ENCODE measurements around the gene GSTK1. TPM values are rescaled to one million over a fixed set of nuclear protein-coding genes. Genes with fewer than 3 reads are reported as not detected.
A peak's percentile ranks its signal among the peaks of the same experiment; 100 is the strongest.

The GSTK1 gene
- total and polyA plus RNA-seq, 9 of the 15 experiments (the other 6 are each of a cell fraction or from before 2014, with no cell fraction given), result 155 to 441 (median 233) TPM

GRCh38 chr7:143288836-143289235 lies 25.6 kb downstream of the GSTK1 start (continued):
- TF ChIP-seq YY1 (IDR thresholded peaks at IDR 0.05; ENCODE audit: borderline replicate concordance in 1 of 3, control insufficient read depth in 1 of 3, extremely low read depth in 1 of 3, insufficient read depth in 3 of 3, insufficient read length in 1 of 3, insufficient replicate concordance in 2 of 3, low read depth in 1 of 3, low read length in 2 of 3) (peak in 1 of 3 experiments; percentile 7), ZNF764 (CRISPR knock-in tag; IDR thresholded peaks at IDR 0.05; ENCODE audit: low read depth) (no peak), NR2C2 (CRISPR knock-in tag; IDR thresholded peaks at IDR 0.05) (no peak), NR2C2 (tag; IDR thresholded peaks at IDR 0.05) (peak; percentile 11; the same call in 1 of the 2 replicates), SAP30 (IDR thresholded peaks at IDR 0.05; ENCODE audit: borderline replicate concordance, insufficient read depth, low read depth, low read length, poor library complexity, severe bottlenecking) (peak; percentile 35), FOSL1 (tag; conservative IDR thresholded peaks at IDR 0.05) (no peak), ZBTB1 (CRISPR knock-in tag; IDR thresholded peaks at IDR 0.05; ENCODE audit: borderline replicate concordance, low read depth) (0 out of 2 replicates have a peak, but pooled peaks have one; percentile 19), NFE2L1 (tag; IDR thresholded peaks at IDR 0.05; ENCODE audit: borderline replicate concordance, low read depth) (no peak), KAT7 (CRISPR knock-in tag; IDR thresholded peaks at IDR 0.05; ENCODE audit: borderline replicate concordance) (peak; percentile 74; the same call in 1 of the 2 replicates), JUN (IDR thresholded peaks at IDR 0.05; ENCODE audit: borderline replicate concordance, low read depth, low read length) (no peak), JUN (CRISPR knock-in tag; IDR thresholded peaks at IDR 0.05; ENCODE audit: borderline replicate concordance) (0 out of 2 replicates have a peak, but pooled peaks have one; percentile 8), ZNF507 (tag; conservative IDR thresholded peaks at IDR 0.05) (no peak), ZFX (CRISPR knock-in tag; IDR thresholded peaks at IDR 0.05) (peak; percentile 7; the same call in 1 of the 2 replicates)
- TF ChIP-seq, protein P1, sequence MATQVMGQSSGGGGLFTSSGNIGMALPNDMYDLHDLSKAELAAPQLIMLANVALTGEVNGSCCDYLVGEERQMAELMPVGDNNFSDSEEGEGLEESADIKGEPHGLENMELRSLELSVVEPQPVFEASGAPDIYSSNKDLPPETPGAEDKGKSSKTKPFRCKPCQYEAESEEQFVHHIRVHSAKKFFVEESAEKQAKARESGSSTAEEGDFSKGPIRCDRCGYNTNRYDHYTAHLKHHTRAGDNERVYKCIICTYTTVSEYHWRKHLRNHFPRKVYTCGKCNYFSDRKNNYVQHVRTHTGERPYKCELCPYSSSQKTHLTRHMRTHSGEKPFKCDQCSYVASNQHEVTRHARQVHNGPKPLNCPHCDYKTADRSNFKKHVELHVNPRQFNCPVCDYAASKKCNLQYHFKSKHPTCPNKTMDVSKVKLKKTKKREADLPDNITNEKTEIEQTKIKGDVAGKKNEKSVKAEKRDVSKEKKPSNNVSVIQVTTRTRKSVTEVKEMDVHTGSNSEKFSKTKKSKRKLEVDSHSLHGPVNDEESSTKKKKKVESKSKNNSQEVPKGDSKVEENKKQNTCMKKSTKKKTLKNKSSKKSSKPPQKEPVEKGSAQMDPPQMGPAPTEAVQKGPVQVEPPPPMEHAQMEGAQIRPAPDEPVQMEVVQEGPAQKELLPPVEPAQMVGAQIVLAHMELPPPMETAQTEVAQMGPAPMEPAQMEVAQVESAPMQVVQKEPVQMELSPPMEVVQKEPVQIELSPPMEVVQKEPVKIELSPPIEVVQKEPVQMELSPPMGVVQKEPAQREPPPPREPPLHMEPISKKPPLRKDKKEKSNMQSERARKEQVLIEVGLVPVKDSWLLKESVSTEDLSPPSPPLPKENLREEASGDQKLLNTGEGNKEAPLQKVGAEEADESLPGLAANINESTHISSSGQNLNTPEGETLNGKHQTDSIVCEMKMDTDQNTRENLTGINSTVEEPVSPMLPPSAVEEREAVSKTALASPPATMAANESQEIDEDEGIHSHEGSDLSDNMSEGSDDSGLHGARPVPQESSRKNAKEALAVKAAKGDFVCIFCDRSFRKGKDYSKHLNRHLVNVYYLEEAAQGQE (IDR thresholded peaks at IDR 0.05; ENCODE audit: borderline replicate concordance), result no peak
- TF ChIP-seq, protein P1 (CRISPR knock-in tag; IDR thresholded peaks at IDR 0.05; ENCODE audit: low read depth), result no peak
- TF ChIP-seq, protein P2, sequence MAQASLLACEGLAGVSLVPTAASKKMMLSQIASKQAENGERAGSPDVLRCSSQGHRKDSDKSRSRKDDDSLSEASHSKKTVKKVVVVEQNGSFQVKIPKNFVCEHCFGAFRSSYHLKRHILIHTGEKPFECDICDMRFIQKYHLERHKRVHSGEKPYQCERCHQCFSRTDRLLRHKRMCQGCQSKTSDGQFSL (CRISPR knock-in tag; IDR thresholded peaks at IDR 0.05), result no peak
- TF ChIP-seq, protein P2 (tag; IDR thresholded peaks at IDR 0.05), result no peak

All from K562 (cell line).